Measurements from ENCODE around the gene CENPB.
A peak's percentile ranks its signal among the peaks of the same experiment; 100 is the strongest.

The CENPB gene

DNA sequence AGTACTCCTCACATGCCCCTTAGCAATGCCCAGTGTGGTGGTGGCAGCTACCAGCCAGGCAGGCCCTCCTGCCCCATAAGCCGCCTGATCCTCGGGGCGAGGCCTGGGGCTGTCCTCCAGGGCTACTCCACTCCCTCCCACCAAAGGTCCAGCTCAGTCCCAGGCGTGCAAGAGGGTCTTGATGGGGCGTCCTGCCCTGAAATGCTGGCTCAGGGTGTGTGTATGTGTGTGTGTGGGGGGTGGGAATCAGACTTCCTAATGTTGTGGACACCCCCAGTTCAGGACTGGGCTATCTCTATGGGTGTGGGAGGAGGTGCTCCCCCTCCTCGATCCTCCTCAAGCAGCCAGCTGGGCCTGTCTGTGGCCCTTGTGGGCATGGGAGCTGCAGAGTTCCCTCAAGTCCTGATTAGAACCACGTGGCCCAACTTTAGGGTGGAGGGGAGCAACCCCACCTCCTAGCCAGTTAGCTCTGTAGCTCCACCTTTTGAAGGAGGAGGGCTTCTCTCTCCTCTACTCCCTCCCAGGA, 46.6 kb downstream of the CENPB start:
- TF ChIP-seq, protein P1, sequence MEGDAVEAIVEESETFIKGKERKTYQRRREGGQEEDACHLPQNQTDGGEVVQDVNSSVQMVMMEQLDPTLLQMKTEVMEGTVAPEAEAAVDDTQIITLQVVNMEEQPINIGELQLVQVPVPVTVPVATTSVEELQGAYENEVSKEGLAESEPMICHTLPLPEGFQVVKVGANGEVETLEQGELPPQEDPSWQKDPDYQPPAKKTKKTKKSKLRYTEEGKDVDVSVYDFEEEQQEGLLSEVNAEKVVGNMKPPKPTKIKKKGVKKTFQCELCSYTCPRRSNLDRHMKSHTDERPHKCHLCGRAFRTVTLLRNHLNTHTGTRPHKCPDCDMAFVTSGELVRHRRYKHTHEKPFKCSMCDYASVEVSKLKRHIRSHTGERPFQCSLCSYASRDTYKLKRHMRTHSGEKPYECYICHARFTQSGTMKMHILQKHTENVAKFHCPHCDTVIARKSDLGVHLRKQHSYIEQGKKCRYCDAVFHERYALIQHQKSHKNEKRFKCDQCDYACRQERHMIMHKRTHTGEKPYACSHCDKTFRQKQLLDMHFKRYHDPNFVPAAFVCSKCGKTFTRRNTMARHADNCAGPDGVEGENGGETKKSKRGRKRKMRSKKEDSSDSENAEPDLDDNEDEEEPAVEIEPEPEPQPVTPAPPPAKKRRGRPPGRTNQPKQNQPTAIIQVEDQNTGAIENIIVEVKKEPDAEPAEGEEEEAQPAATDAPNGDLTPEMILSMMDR (IDR thresholded peaks at IDR 0.05): no peak
- Histone ChIP-seq H3K79me2 (no peaks in the 10 kb centered on the region), H3K4me1 (peaks cover 36% of the 10 kb centered on the region), H3K27me3 (ENCODE audit: control insufficient read depth, insufficient read depth, low read length) (no peaks in the 10 kb centered on the region), H2AFZ (peak overlapping the region; percentile 79), H3K36me3 (ENCODE audit: control insufficient read depth, insufficient read depth, low read length) (no peaks in the 10 kb centered on the region), H3K4me2 (ENCODE audit: low read length) (no peak overlapping the region), H3K9me3 (ENCODE audit: control insufficient read depth, low read length) (no peaks in the 10 kb centered on the region), H3K27ac (peak overlapping the region; percentile 42), H3K4me3 (ENCODE audit: low read depth, low read length) (no peak overlapping the region), H3K9ac (no peak overlapping the region)

GRCh38 chr20:3739054-3739925, 47.2 kb downstream of the CENPB start:
- no peaks in the 10 kb centered on the region for H3K27me3 ChIP-seq (ENCODE audit: control insufficient read depth, insufficient read depth, low read length)
- H3K4me1 ChIP-seq: peaks cover 31% of the 10 kb centered on the region
- H3K27ac ChIP-seq: peak overlapping the region; percentile 42
- TF ChIP-seq, protein P1 (IDR thresholded peaks at IDR 0.05): no peak
- no peak overlapping the region for H3K9ac ChIP-seq
- H3K36me3 ChIP-seq (ENCODE audit: control insufficient read depth, insufficient read depth, low read length): no peaks in the 10 kb centered on the region
- H3K79me2 ChIP-seq: no peaks in the 10 kb centered on the region
- no peak overlapping the region for H3K4me2 ChIP-seq (ENCODE audit: low read length)
- no peak overlapping the region for H3K4me3 ChIP-seq (ENCODE audit: low read depth, low read length)
- H2AFZ ChIP-seq: peak overlapping the region; percentile 79
- H3K9me3 ChIP-seq (ENCODE audit: control insufficient read depth, low read length): no peaks in the 10 kb centered on the region

DNA sequence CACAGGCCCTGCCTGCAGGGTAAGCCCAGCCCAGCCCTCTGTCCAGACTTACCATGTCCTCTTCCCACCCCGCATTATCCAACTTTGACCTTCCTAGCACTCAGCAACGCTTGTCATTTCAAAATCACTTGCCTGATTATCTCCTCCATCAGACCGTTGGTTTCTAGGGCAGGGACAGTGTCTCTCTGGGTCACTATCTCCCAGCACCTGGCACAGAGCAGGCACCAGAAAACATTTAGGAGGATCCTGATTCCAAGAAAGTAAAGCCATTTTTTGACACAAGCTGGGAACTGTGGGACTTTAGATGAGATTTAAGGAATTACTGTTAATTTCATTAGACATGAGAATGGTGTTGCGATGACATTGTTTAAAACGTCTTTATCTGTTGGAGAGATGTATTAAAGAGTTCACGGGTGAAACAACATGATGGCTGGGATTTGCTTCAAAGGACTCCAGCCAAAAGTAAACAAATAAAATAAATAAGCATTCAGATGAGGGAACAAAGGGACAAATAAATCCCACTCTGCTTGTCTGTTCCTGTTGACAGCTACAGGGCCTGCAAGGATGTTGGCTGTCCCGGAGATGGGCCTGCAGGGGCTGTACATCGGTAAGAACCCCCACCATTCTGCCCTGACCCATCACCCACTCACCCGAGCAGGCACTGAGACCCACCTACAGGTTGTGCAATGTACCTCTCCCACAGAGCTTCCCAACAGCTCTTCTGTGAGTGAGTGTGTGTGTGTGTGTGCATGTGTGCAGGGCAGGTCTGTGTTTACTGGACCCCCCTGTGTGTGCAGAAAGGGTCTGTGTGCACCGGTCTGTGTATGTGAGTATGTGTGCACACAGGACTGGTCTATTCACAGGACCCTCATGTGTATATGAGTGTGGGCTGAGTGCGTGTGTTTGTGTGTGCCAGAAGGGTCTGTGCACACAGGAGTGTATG, 48.2 kb downstream of the CENPB start:
- Histone ChIP-seq H3K9me3 (ENCODE audit: control insufficient read depth, low read length) (no peaks in the 10 kb centered on the region), H3K4me2 (ENCODE audit: low read length) (peak overlapping the region; percentile 5), H3K9ac (no peak overlapping the region), H3K27me3 (ENCODE audit: control insufficient read depth, insufficient read depth, low read length) (no peaks in the 10 kb centered on the region), H3K36me3 (ENCODE audit: control insufficient read depth, insufficient read depth, low read length) (no peaks in the 10 kb centered on the region), H3K4me1 (peaks cover 31% of the 10 kb centered on the region), H3K79me2 (no peaks in the 10 kb centered on the region), H2AFZ (peak overlapping the region; percentile 36), H3K27ac (peak overlapping the region; percentile 51), H3K4me3 (ENCODE audit: low read depth, low read length) (no peak overlapping the region)
- TF ChIP-seq, protein P1 (IDR thresholded peaks at IDR 0.05): no peak

GRCh38 chr20:3735768-3736167, 50.8 kb downstream of the CENPB start:
- no peaks in the 10 kb centered on the region for H3K79me2 ChIP-seq
- H3K4me2 ChIP-seq (ENCODE audit: low read length): no peak overlapping the region
- no peak overlapping the region for H3K4me3 ChIP-seq (ENCODE audit: low read depth, low read length)
- H3K9ac ChIP-seq: no peak overlapping the region
- no peaks in the 10 kb centered on the region for H3K27me3 ChIP-seq (ENCODE audit: control insufficient read depth, insufficient read depth, low read length)
- H3K9me3 ChIP-seq (ENCODE audit: control insufficient read depth, low read length): no peaks in the 10 kb centered on the region
- no peak overlapping the region for H3K27ac ChIP-seq
- TF ChIP-seq, protein P1 (IDR thresholded peaks at IDR 0.05): no peak
- H2AFZ ChIP-seq: no peak overlapping the region
- no peaks in the 10 kb centered on the region for H3K36me3 ChIP-seq (ENCODE audit: control insufficient read depth, insufficient read depth, low read length)
- peaks cover 31% of the 10 kb centered on the region for H3K4me1 ChIP-seq
